ENCODE results near the gene MARK3. TPM values are rescaled to one million over a fixed set of nuclear protein-coding genes. Genes with fewer than 3 reads are reported as not detected.

The MARK3 gene
- total and polyA plus RNA-seq, 9 donors: 54.7 to 83.3 (median 59.1) TPM

DNA sequence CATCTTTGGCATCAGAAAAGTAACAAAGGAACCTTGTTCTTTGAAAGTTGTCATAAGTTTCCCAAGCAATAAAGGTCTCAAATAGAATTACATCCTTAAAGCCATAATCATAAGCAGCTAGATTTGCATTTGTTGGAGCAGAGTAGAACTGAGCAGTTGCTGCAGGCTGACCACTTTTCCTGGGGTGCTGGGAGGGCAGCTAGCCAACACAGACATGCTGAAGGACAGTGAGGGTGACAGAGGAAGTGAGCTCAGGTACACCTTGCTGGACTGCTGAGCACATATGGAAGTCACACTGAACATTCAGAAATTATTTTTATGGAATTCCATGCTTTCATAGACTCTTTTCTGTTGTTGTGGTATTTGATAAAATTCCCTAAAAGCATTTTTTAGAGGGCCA lies 66.2 kb downstream of the MARK3 start:
- Histone ChIP-seq H3K9me3 (replicated peaks; ENCODE audit: control insufficient read depth, low read depth, low read length) (no peaks in the 10 kb centered on the region), H3K4me3 (ENCODE audit: low read length) (no peak overlapping the region), H3K4me1 (ENCODE audit: control insufficient read depth, insufficient read depth, low read length) (no peaks in the 10 kb centered on the region), H3K27me3 (ENCODE audit: control insufficient read depth, insufficient read depth, low read length) (no peaks in the 10 kb centered on the region), H3K27ac (ENCODE audit: low read length) (no peak overlapping the region), H3K36me3 (ENCODE audit: control insufficient read depth, insufficient read depth, low read length) (peaks cover 10% of the 10 kb centered on the region)
- no peak for DNase-seq

GRCh38 chr14:103453791-103454190 lies 68.6 kb downstream of the MARK3 start:
- Histone ChIP-seq H3K9me3 (replicated peaks; ENCODE audit: control insufficient read depth, low read depth, low read length) (no peaks in the 10 kb centered on the region), H3K27ac (ENCODE audit: low read length) (no peak overlapping the region), H3K36me3 (ENCODE audit: control insufficient read depth, insufficient read depth, low read length) (peaks cover 13% of the 10 kb centered on the region), H3K4me3 (ENCODE audit: low read length) (no peak overlapping the region), H3K27me3 (ENCODE audit: control insufficient read depth, insufficient read depth, low read length) (no peaks in the 10 kb centered on the region), H3K4me1 (ENCODE audit: control insufficient read depth, insufficient read depth, low read length) (no peaks in the 10 kb centered on the region)
- no peak for DNase-seq
- 80% methylated on average over 3 of the region's 6 CpGs for WGBS (ENCODE audit: insufficient coverage)

DNA sequence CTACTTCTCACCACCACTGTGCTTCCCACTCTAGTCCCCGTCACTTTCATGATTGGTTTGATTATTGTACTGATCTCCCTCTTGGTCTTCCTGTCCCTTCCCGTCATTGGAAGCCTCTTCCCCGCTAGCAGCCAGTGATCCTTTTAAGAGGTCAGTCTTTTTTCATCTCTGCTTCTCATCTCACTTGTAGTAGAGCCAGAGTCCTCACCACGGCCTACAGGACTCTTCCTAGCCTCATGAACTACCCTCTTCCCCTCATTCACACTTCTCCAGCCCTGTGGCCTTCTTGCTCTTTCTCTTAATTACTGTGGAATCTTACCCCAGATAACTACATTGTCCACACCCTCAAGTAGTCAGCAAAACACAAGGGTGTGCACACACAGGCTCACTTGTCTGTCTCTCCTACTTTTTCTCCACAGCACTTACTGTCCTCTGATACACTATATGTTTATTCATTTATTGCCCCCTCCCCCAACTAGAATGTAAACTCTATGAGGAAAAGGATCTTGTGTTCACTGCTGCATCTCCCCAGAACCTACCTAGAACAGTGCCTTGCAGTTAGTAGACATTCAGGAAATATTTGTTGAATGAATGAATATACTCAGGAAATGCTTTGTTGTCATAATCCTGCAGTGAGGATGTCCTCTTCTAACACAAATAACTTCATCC lies 71.1 kb downstream of the MARK3 start:
- Histone ChIP-seq H3K27ac (ENCODE audit: low read length) (no peak overlapping the region), H3K36me3 (ENCODE audit: control insufficient read depth, insufficient read depth, low read length) (peaks cover 17% of the 10 kb centered on the region)
- 76% methylated on average over 3 of the region's 4 CpGs for WGBS (ENCODE audit: insufficient coverage)

DNA sequence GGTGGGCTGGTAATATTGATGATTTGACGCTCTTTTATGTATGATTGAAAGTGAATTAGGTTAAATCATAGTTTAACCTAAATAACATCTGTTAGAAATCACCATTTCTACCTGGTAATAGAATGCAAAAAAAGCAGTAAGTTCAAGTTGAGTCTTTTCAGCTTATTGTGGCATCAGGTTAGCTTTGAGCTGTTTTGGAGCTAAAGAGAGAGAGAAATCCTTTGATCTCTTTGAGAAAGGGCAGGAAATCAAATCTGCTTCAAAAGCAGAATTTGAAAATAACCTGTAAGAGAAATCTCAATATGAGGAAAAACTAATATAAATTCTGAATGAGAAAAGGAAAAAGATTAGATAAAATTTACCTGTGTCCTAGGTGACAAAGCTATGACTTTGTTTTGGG lies 75.2 kb downstream of the MARK3 start:
- no peak overlapping the region for H3K27ac ChIP-seq (ENCODE audit: low read length)
- H3K27me3 ChIP-seq (ENCODE audit: control insufficient read depth, insufficient read depth, low read length): no peaks in the 10 kb centered on the region
- WGBS (ENCODE audit: insufficient coverage): no CpG with 5 or more reads among the region's 1 CpG
- no peak overlapping the region for H3K4me3 ChIP-seq (ENCODE audit: low read length)
- DNase-seq: no peak
- H3K9me3 ChIP-seq (replicated peaks; ENCODE audit: control insufficient read depth, low read depth, low read length): no peaks in the 10 kb centered on the region
- no peaks in the 10 kb centered on the region for H3K4me1 ChIP-seq (ENCODE audit: control insufficient read depth, insufficient read depth, low read length)
- H3K36me3 ChIP-seq (ENCODE audit: control insufficient read depth, insufficient read depth, low read length): peaks cover 36% of the 10 kb centered on the region

More for the DNA sequence above, 71.1 kb downstream of the MARK3 start:
- Histone ChIP-seq H3K4me3 (ENCODE audit: low read length) (no peak overlapping the region), H3K4me1 (ENCODE audit: control insufficient read depth, insufficient read depth, low read length) (no peaks in the 10 kb centered on the region), H3K27me3 (ENCODE audit: control insufficient read depth, insufficient read depth, low read length) (no peaks in the 10 kb centered on the region), H3K9me3 (replicated peaks; ENCODE audit: control insufficient read depth, low read depth, low read length) (no peaks in the 10 kb centered on the region)
- DNase-seq: no peak

- H3K4me3 ChIP-seq (ENCODE audit: low read length): no peak overlapping the region
- H3K9me3 ChIP-seq (replicated peaks; ENCODE audit: control insufficient read depth, low read depth, low read length): no peaks in the 10 kb centered on the region
- 75% methylated on average over 4 of the region's 4 CpGs for WGBS (ENCODE audit: insufficient coverage)
- H3K36me3 ChIP-seq (ENCODE audit: control insufficient read depth, insufficient read depth, low read length): peaks cover 40% of the 10 kb centered on the region
- H3K27me3 ChIP-seq (ENCODE audit: control insufficient read depth, insufficient read depth, low read length): no peaks in the 10 kb centered on the region
- H3K4me1 ChIP-seq (ENCODE audit: control insufficient read depth, insufficient read depth, low read length): no peaks in the 10 kb centered on the region
- H3K27ac ChIP-seq (ENCODE audit: low read length): no peak overlapping the region
- no peak for DNase-seq
These were observed 77.9 kb downstream of the MARK3 start for GRCh38 chr14:103463149-103463548.

GRCh38 chr14:103463851-103464250 lies 78.6 kb downstream of the MARK3 start:
- Histone ChIP-seq H3K27ac (ENCODE audit: low read length) (no peak overlapping the region), H3K9me3 (replicated peaks; ENCODE audit: control insufficient read depth, low read depth, low read length) (no peaks in the 10 kb centered on the region), H3K27me3 (ENCODE audit: control insufficient read depth, insufficient read depth, low read length) (no peaks in the 10 kb centered on the region), H3K4me3 (ENCODE audit: low read length) (no peak overlapping the region), H3K4me1 (ENCODE audit: control insufficient read depth, insufficient read depth, low read length) (no peaks in the 10 kb centered on the region), H3K36me3 (ENCODE audit: control insufficient read depth, insufficient read depth, low read length) (peaks cover 46% of the 10 kb centered on the region)
- DNase-seq: no peak

DNA sequence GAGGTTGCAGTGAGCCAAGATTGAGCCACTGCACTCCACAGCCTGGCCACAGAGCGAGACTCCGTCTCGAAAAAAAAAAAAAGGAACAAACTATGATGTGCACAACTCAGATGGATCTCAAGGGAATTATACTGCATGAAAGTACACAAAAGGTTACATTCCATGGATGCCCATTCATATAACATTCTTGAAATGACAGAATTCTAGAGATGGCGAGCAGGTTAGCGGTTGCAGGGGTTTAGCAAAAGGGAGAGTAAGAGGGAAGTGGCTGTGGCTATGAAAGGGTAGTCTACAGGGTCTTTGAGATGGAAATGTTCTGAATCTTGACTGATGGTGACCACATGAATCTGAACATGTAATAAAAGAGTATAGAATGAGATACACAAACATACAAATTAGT lies 87.7 kb downstream of the MARK3 start:
- Histone ChIP-seq H3K27me3 (ENCODE audit: control insufficient read depth, insufficient read depth, low read length) (no peaks in the 10 kb centered on the region), H3K36me3 (ENCODE audit: control insufficient read depth, insufficient read depth, low read length) (peaks cover 64% of the 10 kb centered on the region), H3K4me1 (ENCODE audit: control insufficient read depth, insufficient read depth, low read length) (no peaks in the 10 kb centered on the region), H3K27ac (ENCODE audit: low read length) (no peak overlapping the region), H3K4me3 (ENCODE audit: low read length) (no peak overlapping the region), H3K9me3 (replicated peaks; ENCODE audit: control insufficient read depth, low read depth, low read length) (no peaks in the 10 kb centered on the region)
- no CpG with 5 or more reads among the region's 5 CpGs for WGBS (ENCODE audit: insufficient coverage)
- DNase-seq: no peak

GRCh38 chr14:103474893-103475292 lies 89.7 kb downstream of the MARK3 start:
- H3K27ac ChIP-seq (ENCODE audit: low read length): no peak overlapping the region
- H3K4me3 ChIP-seq (ENCODE audit: low read length): no peak overlapping the region
- H3K4me1 ChIP-seq (ENCODE audit: control insufficient read depth, insufficient read depth, low read length): no peaks in the 10 kb centered on the region
- DNase-seq: no peak
- WGBS (ENCODE audit: insufficient coverage): 91% methylated on average over 5 of the region's 5 CpGs
- H3K36me3 ChIP-seq (ENCODE audit: control insufficient read depth, insufficient read depth, low read length): peaks cover 55% of the 10 kb centered on the region
- H3K9me3 ChIP-seq (replicated peaks; ENCODE audit: control insufficient read depth, low read depth, low read length): no peaks in the 10 kb centered on the region
- no peaks in the 10 kb centered on the region for H3K27me3 ChIP-seq (ENCODE audit: control insufficient read depth, insufficient read depth, low read length)

DNA sequence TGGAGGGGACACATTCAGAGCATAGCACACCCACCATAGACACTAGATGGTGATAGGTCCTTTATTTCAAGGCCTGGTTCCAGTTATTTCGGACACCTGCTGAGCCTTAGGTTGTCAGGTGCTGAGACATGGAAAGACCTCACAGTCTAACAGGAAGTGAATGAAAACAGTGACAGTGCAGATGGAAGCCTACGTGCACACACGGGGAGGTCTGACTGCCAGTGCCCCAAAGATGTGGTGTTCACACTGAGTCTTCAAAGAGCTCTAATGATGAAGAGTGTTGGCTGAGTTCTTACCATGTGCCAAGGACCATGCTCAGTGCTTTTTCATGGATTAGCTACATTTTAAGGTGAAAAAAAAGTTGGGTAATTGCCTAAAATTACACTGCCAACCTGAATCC lies 90.8 kb downstream of the MARK3 start:
- no peak for DNase-seq
- no peaks in the 10 kb centered on the region for H3K27me3 ChIP-seq (ENCODE audit: control insufficient read depth, insufficient read depth, low read length)
- no peaks in the 10 kb centered on the region for H3K4me1 ChIP-seq (ENCODE audit: control insufficient read depth, insufficient read depth, low read length)
- no peak overlapping the region for H3K4me3 ChIP-seq (ENCODE audit: low read length)
- H3K36me3 ChIP-seq (ENCODE audit: control insufficient read depth, insufficient read depth, low read length): peaks cover 53% of the 10 kb centered on the region
- H3K27ac ChIP-seq (ENCODE audit: low read length): no peak overlapping the region
- 87% methylated on average over 2 of the region's 3 CpGs for WGBS (ENCODE audit: insufficient coverage)
- no peaks in the 10 kb centered on the region for H3K9me3 ChIP-seq (replicated peaks; ENCODE audit: control insufficient read depth, low read depth, low read length)

DNA sequence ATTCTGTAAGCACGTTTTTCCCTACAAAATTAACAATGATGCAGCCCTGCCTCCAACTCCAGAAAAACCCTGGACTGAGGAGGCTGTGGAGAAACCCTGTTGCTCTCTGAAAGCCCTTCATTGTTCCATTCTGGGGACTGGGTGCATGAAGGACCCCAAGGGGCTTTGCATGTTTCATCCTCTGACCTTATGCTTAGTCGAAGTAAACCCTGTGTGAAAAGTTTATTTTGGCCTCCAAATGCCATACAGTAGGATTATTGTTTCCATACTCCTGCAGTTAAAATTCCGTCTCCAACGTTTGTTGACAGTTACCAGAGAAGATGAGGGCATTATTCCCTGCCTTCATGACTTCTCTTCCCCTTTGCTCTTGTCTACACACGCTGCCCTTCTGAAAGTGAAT lies 91.4 kb downstream of the MARK3 start:
- Histone ChIP-seq H3K27ac (ENCODE audit: low read length) (no peak overlapping the region), H3K4me3 (ENCODE audit: low read length) (no peak overlapping the region), H3K9me3 (replicated peaks; ENCODE audit: control insufficient read depth, low read depth, low read length) (no peaks in the 10 kb centered on the region), H3K27me3 (ENCODE audit: control insufficient read depth, insufficient read depth, low read length) (no peaks in the 10 kb centered on the region), H3K36me3 (ENCODE audit: control insufficient read depth, insufficient read depth, low read length) (peaks cover 50% of the 10 kb centered on the region), H3K4me1 (ENCODE audit: control insufficient read depth, insufficient read depth, low read length) (no peaks in the 10 kb centered on the region)
- DNase-seq: no peak
- 71% methylated on average over 1 of the region's 5 CpGs for WGBS (ENCODE audit: insufficient coverage)

DNA sequence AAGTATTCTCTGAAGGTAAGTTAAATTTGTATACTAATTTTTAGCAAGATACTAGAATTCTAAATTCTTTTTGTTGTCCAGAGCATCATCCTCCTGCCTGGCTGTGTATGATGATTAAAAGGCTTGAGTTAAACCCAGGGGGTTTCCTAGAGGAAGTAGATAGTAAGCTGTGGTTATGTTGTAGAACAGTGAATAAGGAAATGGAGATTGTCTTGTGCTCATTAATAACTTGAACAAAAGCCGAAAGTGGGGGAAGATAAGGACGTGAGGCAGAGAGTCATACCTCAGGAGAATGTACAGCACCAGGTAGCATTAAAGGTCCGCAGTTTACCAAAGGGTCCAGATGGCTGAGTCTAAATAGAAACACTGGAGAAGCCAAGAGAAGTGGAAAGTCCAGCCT lies 95.4 kb downstream of the MARK3 start:
- no peak overlapping the region for H3K27ac ChIP-seq (ENCODE audit: low read length)
- H3K9me3 ChIP-seq (replicated peaks; ENCODE audit: control insufficient read depth, low read depth, low read length): no peaks in the 10 kb centered on the region
- WGBS (ENCODE audit: insufficient coverage): 79% methylated on average over 3 of the region's 3 CpGs
- H3K4me3 ChIP-seq (ENCODE audit: low read length): no peak overlapping the region
- H3K36me3 ChIP-seq (ENCODE audit: control insufficient read depth, insufficient read depth, low read length): peaks cover 53% of the 10 kb centered on the region
- H3K27me3 ChIP-seq (ENCODE audit: control insufficient read depth, insufficient read depth, low read length): no peaks in the 10 kb centered on the region
- DNase-seq: no peak
- H3K4me1 ChIP-seq (ENCODE audit: control insufficient read depth, insufficient read depth, low read length): no peaks in the 10 kb centered on the region
